Measurements from ENCODE around the gene LAIR1.
"Not testable (repeated sequence)": the region's sequence is repeated elsewhere in the genome, so short reads cannot be mapped to it uniquely, and the experiment has no call there.

The LAIR1 gene

GRCh38 chr19:54379187-54379678 is 14.5 kb upstream of the LAIR1 start:
- TF ChIP-seq CTCF (conservative IDR thresholded peaks at IDR 0.05; ENCODE audit: low read depth, low read length), result no peak
- no peak for DNase-seq (ENCODE audit: low read depth)
- H3K4me3 ChIP-seq (ENCODE audit: low read length), result no peak overlapping the region

- no peak for DNase-seq (ENCODE audit: low read depth)
- no peak for TF ChIP-seq CTCF (conservative IDR thresholded peaks at IDR 0.05; ENCODE audit: low read depth, low read length)
- no peak overlapping the region for H3K4me3 ChIP-seq (ENCODE audit: low read length)
Measured at GRCh38 chr19:54376610-54377285, 12.0 kb upstream of the LAIR1 start.

GRCh38 chr19:54375181-54375938 is 10.6 kb upstream of the LAIR1 start:
- not testable (repeated sequence) for DNase-seq (ENCODE audit: low read depth); H3K4me3 ChIP-seq (ENCODE audit: low read length)

GRCh38 chr19:54373781-54374631 is 9.3 kb upstream of the LAIR1 start:
- TF ChIP-seq CTCF (conservative IDR thresholded peaks at IDR 0.05; ENCODE audit: low read depth, low read length), result no peak
- DNase-seq (ENCODE audit: low read depth), result no peak
- no peak overlapping the region for H3K4me3 ChIP-seq (ENCODE audit: low read length)

GRCh38 chr19:54371453-54371852 is 6.7 kb upstream of the LAIR1 start:
- not testable (repeated sequence) for H3K4me3 ChIP-seq (ENCODE audit: low read length); DNase-seq (ENCODE audit: low read depth)

GRCh38 chr19:54370434-54370796 is 5.7 kb upstream of the LAIR1 start:
- H3K4me3 ChIP-seq (ENCODE audit: low read length); DNase-seq (ENCODE audit: low read depth): not testable (repeated sequence)

- not testable (repeated sequence) for DNase-seq (ENCODE audit: low read depth); H3K4me3 ChIP-seq (ENCODE audit: low read length)
Measured at GRCh38 chr19:54369688-54370433, 5.1 kb upstream of the LAIR1 start.

GRCh38 chr19:54369082-54369687 is 4.5 kb upstream of the LAIR1 start:
- no peak for TF ChIP-seq CTCF (conservative IDR thresholded peaks at IDR 0.05; ENCODE audit: low read depth, low read length)
- H3K4me3 ChIP-seq (ENCODE audit: low read length), result no peak overlapping the region
- no peak for DNase-seq (ENCODE audit: low read depth)
